MM.1S (cell line): ENCODE data around the gene CASP10.

Experiments used
- DNase-seq: peaks from one replicate; pipeline ENCODE4 v3.0.0-alpha.2; 2015
- H2AFZ ChIP-seq: fragments of 300-600 bp; sonication (generic); 2 replicates; pipeline ENCODE4 v1.6.0; 2016; ENCODE audit warnings: antibody characterized with exemption, low read length
- H3F3A ChIP-seq: fragments of 300-600 bp; sonication (generic); 2 replicates; pipeline ENCODE4 v1.6.1; 2016; ENCODE audit warnings: mild to moderate bottlenecking, antibody characterized with exemption, low read length, moderate library complexity, mixed read lengths; ENCODE audit not compliant: insufficient read depth
- H3K27ac ChIP-seq: fragments of 300-600 bp; sonication (generic); 2 replicates; pipeline ENCODE4 v1.5.1; 2016; ENCODE audit warnings: mild to moderate bottlenecking, low read length
- H3K27me3 ChIP-seq: fragments of 300-600 bp; sonication (generic); replicated peaks from 2 replicates; pipeline ENCODE4 v1.6.0; 2016; ENCODE audit warnings: low read length; ENCODE audit not compliant: insufficient read depth
- H3K36me3 ChIP-seq: fragments of 300-600 bp; sonication (generic); replicated peaks from 2 replicates; pipeline ENCODE4 v1.6.1; 2016; ENCODE audit warnings: mild to moderate bottlenecking, low read length, mixed read lengths; ENCODE audit not compliant: insufficient read depth
- H3K4me1 ChIP-seq: fragments of 300-600 bp; sonication (generic); 2 replicates; pipeline ENCODE4 v1.6.1; 2016; ENCODE audit warnings: low read length, mixed read lengths
- H3K4me2 ChIP-seq: fragments of 300-600 bp; sonication (generic); 2 replicates; pipeline ENCODE4 v1.6.0; 2016; ENCODE audit warnings: low read depth, low read length
- H3K4me3 ChIP-seq: fragments of 300-600 bp; sonication (generic); 2 replicates; pipeline ENCODE4 v1.5.1; 2016; ENCODE audit warnings: low read length, mixed read lengths
- H3K79me2 ChIP-seq: fragments of 300-600 bp; sonication (generic); 2 replicates; pipeline ENCODE4 v1.6.1; 2016; ENCODE audit warnings: mixed run types, low read length, mixed read lengths
- H3K9ac ChIP-seq: fragments of 300-600 bp; sonication (generic); 2 replicates; pipeline ENCODE4 v1.6.1; 2016; ENCODE audit warnings: low read length, mixed read lengths
- H3K9me2 ChIP-seq: fragments of 300-600 bp; sonication (generic); replicated peaks from 2 replicates; pipeline ENCODE4 v1.6.1; 2016; ENCODE audit warnings: mild to moderate bottlenecking, low read length, mixed read lengths; ENCODE audit not compliant: insufficient read depth
- H3K9me3 ChIP-seq: fragments of 300-600 bp; sonication (generic); replicated peaks from 2 replicates; pipeline ENCODE4 v1.6.1; 2016; ENCODE audit warnings: mild to moderate bottlenecking, low read length, mixed read lengths; ENCODE audit not compliant: insufficient read depth
- H4K20me1 ChIP-seq: fragments of 300-600 bp; sonication (generic); 2 replicates; pipeline ENCODE4 v1.6.1; 2016; ENCODE audit warnings: mild to moderate bottlenecking, low read length, moderate library complexity, mixed read lengths; ENCODE audit not compliant: insufficient read depth
- CTCF ChIP-seq: fragments of 300-600 bp; sonication (generic); IDR thresholded peaks from 2 replicates; pipeline ENCODE4 v1.5.1; 2016; ENCODE audit warnings: antibody characterized with exemption, low read length, mixed read lengths
- EZH2 ChIP-seq: fragments of 300-600 bp; sonication (generic); optimal IDR thresholded peaks from 2 replicates; pipeline ENCODE3; 2017; ENCODE audit warnings: low read depth, mild to moderate bottlenecking, antibody characterized with exemption, low read length, mixed read lengths
- EZH2phosphoT487 ChIP-seq: fragments of 300-600 bp; sonication (generic); IDR thresholded peaks from 2 replicates; pipeline ENCODE4 v1.6.1; 2018; ENCODE audit warnings: antibody characterized with exemption, low read length

The CASP10 gene

GRCh38 chr2:201232467-201232815 is 49.5 kb downstream of the CASP10 start:
- Histone ChIP-seq H3K4me1 (peaks cover 33% of the 10 kb centered on the region), H3F3A (peaks cover 32% of the 10 kb centered on the region), H3K79me2 (peaks cover 54% of the 10 kb centered on the region), H3K4me2 (peak overlapping the region; percentile 81), H3K9me2 (no peaks in the 10 kb centered on the region), H3K27me3 (no peaks in the 10 kb centered on the region), H4K20me1 (no peaks in the 10 kb centered on the region), H3K36me3 (peaks cover 1% of the 10 kb centered on the region; the same call in 1 of the 2 replicates), H3K9me3 (no peaks in the 10 kb centered on the region), H3K4me3 (peak overlapping the region; percentile 89), H3K27ac (peak overlapping the region; percentile 94; the same call in 1 of the 2 replicates), H3K9ac (peak overlapping the region; percentile 19; the same call in 1 of the 2 replicates), H2AFZ (no peak overlapping the region)
- TF ChIP-seq EZH2 (no peak), CTCF (no peak), EZH2phosphoT487 (no peak)
- DNase-seq: no peak

GRCh38 chr2:201233192-201233811 is 50.4 kb downstream of the CASP10 start:
- Histone ChIP-seq H3K9ac (peak overlapping the region; percentile 97), H3K36me3 (peaks cover 6% of the 10 kb centered on the region), H3K9me2 (no peaks in the 10 kb centered on the region), H3K4me1 (peaks cover 32% of the 10 kb centered on the region), H3K4me2 (peak overlapping the region; percentile 81), H3F3A (peaks cover 25% of the 10 kb centered on the region), H4K20me1 (no peaks in the 10 kb centered on the region), H2AFZ (peak overlapping the region; percentile 36), H3K79me2 (peaks cover 63% of the 10 kb centered on the region), H3K9me3 (no peaks in the 10 kb centered on the region), H3K4me3 (peak overlapping the region; percentile 89), H3K27ac (peak overlapping the region; percentile 94), H3K27me3 (no peaks in the 10 kb centered on the region)
- peak; percentile 97 for DNase-seq
- no peak for TF ChIP-seq EZH2phosphoT487
- no peak for TF ChIP-seq CTCF
- TF ChIP-seq EZH2: no peak

GRCh38 chr2:201233812-201234662 is 51.1 kb downstream of the CASP10 start:
- peaks cover 21% of the 10 kb centered on the region for H3F3A ChIP-seq

More at GRCh38 chr2:201233812-201234662, 51.1 kb downstream of the CASP10 start:
- Histone ChIP-seq H3K4me1 (peaks cover 25% of the 10 kb centered on the region), H3K79me2 (peaks cover 64% of the 10 kb centered on the region), H3K36me3 (peaks cover 6% of the 10 kb centered on the region), H3K9me2 (no peaks in the 10 kb centered on the region), H3K9ac (peak overlapping the region; percentile 97), H3K4me2 (peak overlapping the region; percentile 81), H3K27ac (peak overlapping the region; percentile 94), H3K9me3 (no peaks in the 10 kb centered on the region), H3K27me3 (no peaks in the 10 kb centered on the region), H2AFZ (peak overlapping the region; percentile 36), H3K4me3 (peak overlapping the region; percentile 89), H4K20me1 (no peaks in the 10 kb centered on the region)
- peak; percentile 32 for DNase-seq
- no peak for TF ChIP-seq EZH2
- TF ChIP-seq CTCF: no peak
- no peak for TF ChIP-seq EZH2phosphoT487
